HG03432 (cell line): ENCODE data around the gene TMEM178A.
"Not testable (repeated sequence)": the region's sequence is repeated elsewhere in the genome, so short reads cannot be mapped to it uniquely, and the experiment has no call there.

Experiments used
- ATAC-seq: cut with Tn5 transposase; IDR thresholded peaks from one replicate; pipeline ENCODE4 v1.9.1; 2021; ENCODE audit warnings: mild to moderate bottlenecking, moderate library complexity; ENCODE audit not compliant: unreplicated experiment

Gene TMEM178A

DNA sequence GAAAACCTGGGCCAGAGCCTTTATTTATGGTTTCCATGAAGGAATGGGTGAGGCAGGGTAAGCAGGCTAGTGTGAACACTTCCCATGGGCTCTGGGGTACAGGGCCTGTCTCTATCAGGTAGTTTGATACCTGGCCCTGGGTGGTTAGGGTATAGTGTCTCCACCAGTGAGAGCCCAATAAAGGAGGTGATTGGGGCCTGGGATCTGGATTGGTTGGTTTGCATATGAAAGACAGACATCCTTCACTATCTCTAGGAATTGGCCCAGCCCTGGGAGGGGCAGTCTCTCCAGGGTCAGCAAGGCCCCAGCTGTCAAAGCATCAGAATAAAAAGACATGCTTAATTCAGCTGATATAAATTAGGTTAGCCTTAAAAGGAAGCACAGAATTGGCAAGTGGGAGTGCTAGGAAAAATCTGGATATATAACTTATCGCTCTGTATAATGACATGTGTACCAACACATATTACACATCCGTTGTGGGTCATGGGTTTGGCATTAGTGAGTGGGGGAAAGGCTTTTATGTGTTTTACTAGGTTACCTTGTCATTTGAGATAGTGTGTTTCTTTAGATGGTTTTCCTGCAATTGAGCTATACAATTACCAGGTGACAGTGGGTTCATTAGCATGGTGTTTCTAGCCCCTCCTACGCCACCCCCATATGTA lies 18.5 kb upstream of the TMEM178A start:
- no peak for ATAC-seq

DNA sequence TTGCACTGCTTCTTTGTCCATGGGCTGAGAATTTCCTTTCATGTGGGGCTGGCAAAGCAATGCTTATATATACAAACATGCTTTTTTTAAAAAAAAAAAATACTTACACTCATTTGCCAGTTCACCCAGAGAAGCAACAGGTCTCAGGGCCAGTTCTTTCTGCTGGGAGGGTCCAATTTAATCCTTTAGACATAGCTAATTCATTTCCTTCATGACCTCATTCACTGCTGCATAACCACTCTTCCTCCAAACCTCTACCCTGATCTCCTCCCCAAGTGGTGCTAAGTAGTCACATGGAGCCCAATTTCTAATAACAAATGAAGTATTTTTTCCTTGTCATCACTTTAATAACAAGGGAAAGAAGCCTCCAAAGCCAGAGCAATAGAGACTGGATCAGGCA lies 17.1 kb upstream of the TMEM178A start:
- ATAC-seq, result no peak

DNA sequence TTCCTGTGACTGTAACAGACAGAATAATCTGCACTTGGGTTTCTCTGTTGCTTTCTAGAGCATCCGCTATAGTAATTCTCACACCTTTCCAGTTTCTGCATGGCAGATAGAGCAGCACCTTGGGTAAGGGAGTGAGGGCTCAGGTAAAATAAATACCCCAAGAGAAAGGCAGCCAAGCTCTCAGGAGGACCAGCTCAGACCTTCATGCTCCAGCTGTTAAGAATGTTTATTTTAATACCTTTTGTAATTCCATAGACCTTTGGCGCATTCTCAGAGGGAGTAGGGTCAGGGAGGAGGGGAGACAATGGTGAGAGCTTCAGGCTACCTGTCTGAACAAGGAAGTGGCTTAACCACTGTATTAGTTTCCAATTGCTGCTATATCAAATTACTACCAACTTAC lies 16.2 kb upstream of the TMEM178A start:
- no peak for ATAC-seq

DNA sequence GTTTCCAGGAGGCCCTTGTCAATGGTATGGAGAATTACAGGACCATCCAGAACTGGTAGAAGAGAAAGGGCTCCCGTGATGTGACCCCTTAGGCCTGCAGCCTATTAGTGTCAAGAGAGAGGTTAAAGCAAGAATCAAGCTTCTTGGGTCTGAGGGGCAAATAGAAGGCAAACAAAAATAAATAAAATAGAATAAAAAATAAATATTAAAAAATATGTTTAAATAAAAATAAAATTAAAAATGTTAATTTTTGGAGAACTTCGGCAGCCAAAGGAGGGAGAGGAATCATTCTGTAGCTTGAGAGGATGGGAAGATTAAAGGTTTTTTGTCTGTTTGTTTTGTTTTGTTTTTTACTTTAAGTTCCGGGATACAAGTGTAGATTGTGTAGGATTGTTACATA lies 15.2 kb upstream of the TMEM178A start:
- no peak for ATAC-seq

DNA sequence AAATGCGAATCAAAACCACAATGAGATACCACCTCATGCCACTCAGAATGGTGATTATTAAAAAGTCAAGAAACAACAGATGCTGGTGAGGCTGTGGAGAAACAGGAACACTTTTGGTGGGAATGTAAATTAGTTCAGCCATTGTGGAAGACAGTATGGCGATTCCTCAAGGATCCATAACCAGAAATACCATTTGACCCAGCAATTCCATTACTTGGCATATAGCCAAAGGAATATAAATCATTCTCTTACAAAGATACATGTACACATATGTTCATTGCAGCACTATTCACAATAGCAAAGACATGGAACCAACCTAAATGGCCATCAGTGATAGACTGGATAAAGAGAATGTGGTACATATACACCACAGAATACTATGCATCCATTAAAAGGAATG lies 9.5 kb upstream of the TMEM178A start:
- ATAC-seq, result not testable (repeated sequence)

DNA sequence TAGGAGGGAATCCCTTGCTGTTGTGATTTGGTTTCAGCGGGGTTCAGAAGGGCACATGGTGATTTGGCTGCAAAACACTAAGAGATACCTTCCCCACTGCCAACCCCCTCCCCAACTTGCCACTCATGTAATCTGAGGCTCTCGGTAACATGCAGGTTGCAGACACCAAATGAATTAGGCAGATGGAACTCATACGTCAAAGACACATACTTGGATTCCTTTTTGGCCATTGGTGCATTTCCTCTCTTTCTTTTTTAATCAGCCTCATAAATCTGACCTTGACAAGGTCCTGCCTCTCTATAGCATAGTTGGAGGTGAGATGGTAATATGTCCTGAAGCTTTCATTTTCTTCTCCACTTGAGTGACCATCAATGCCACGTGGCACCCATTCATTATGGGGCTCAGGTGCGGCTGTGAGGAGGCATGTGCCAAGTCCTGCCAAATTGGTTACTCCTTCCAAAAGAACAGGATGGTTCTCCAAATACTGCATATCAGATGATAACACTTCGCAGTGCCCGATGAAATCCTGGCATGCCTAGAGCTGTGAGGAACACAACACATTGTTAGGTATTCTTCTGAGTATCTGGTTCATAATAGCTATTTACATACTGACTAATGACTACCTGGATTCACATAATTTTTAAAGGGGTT lies 8.3 kb upstream of the TMEM178A start:
- no peak for ATAC-seq

DNA sequence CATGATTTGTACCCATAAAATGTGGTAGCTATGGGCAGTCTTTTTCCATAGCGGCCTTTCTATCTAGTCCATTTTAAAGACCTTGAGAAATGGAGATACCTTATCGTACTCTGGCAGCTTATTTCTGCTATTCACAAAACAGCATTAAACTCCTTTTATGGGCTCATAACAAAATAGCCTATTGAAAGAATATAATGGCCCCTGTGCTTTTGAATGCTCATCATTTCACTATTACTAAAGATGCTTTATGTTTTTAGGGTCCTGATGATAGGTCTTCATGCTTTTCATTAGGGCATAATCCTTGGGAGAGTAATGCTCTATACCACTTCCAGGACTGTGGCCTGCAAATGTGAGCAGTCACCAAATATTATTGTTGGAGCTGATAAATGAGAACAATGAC lies 7.3 kb upstream of the TMEM178A start:
- no peak for ATAC-seq

DNA sequence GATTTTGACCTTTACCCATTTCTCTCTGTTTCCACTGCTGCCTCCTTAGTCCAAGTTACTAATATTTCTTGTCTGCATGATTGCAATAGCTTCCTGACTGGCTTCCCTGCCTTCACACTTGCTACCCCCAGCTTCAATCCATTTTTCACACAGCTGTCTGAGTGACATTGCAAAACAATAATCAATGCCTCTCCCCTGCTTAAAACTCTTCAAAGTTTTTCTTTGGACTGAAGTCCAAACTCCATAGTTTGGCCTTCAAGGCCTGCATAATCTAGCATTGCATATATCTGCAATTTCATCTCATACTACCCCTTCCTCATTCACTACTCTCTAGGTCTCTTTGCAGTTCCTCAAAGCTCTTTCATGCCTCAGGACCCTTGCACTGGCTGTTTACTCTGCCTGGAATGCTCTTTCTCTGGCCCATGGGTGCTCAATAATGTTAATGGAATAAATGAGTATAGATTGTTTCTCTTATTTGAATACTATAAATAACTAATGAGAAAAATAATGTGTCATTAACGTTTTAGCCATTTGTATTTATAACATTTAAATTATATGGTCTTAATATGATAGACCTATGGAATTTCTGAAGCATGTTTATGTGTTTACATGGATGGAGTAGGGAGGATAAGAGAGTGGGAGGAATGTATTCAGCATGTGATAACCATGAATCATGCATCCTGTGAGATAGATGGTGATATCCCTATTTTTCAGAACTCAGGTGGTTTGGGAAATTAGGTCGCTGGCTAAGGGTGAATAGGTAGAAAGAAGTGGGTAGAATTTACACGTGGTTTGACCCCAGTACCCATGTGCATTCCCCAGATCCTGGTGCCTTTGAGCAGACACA lies 5.7 kb upstream of the TMEM178A start:
- ATAC-seq, result no peak

DNA sequence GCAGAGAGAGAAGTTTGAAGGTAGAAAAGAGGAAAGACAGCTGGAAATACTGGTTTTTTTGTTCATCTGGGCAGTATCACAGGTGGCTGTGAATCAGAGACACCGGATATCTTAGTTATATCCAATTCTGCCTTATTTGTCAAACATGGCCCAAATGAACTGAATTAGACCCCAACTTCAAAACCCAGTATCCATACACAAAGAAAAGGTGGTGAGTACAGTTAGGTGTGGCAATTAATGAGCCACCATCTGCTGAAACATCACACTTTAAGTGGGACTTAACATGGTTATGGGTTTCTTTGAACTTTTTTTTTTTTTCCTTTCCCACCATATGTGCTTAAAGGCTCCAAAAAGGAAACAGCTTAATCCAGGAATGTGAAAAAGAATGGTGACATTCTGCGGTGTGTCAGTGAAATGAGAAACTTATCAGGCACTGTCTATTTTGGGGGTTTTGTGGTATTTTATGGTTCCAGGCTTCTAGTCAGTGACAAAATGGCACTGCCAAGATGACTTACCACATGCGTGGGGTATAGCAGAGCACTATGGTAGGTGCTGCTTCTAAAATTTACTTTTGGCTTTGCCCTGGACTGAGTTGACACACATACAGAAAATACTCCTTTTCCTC lies 5.0 kb upstream of the TMEM178A start:
- ATAC-seq, result no peak

DNA sequence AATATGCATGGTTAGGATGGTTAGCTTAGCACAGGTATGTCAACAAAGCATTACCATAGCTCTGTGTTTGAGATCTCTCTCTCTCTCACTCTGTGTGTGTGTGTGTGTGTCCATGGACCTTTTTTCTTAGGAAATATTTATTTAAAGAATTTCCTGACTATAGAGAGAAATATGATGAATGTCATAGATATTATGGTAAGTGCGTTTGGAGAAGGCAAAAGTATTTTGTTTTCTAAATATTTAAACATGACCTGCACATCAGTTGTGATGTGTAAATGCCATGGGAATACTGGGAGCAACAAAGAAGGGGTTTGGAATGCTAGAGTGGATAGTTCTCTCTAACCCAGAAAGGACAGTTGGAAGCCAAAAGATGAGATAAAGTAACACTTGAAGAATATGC lies 3.9 kb upstream of the TMEM178A start:
- no peak for ATAC-seq

DNA sequence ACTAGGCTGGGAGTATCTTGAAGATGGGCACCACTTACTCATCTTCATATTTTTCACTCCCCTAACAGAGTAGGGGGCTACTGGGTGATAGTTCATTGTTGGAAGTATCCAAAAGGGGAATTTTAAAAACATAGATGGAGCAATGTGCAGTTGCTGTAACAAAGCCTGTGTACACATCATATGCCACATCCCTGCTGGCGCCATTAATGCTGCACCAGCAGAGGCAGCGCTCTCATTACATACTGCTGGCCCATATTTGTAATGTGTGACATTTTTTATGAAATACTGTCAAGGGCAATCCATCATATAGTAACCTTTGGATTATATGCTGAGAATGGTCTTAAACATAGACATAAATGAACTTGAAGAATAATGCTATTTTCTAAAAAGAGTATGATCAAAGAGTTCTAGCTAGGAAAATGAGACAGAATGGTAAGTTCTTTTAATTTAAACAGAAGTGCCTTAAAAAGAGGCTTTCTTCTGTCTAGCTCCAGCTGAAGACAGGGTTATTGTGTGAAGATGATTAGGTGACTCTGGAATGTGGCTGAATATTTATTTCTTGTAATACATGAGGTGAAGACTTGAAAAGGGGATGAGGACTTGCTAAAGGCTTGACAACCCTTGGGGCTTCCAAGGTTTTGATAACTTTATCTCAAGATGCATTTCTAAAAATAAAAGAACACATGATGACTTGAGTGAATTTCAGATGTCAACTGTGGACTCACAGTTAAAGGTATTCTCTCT lies 2.4 kb upstream of the TMEM178A start:
- ATAC-seq, result no peak

DNA sequence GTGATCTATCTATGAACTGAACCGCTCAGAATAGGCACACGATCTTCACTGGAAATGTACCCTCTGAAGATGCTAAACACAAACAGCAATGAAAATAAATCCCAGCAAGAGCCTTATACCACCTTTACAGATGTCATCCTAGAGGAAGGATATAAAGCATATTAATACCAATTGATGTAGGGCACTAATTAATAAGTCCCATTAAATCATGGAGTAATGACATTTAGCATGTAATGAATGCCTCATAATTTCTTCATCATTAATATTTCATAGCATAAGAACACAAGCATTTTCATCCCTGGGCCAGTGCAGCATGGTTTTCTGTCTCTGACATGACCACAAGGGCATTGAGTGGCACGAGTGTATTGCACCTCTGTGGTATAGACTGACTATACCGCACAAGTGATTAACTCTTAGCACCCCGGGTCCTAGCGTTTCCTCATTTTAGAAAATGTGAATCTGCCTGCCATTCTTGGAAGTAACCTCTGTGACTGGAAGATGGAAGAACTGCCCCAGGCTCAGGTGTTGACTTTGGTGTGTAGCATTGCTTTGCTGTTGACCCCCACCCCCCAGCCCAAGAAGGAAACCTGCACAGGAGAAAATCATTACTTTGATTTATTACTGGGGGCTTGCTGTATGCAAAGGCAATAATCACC lies 1.4 kb upstream of the TMEM178A start:
- no peak for ATAC-seq

DNA sequence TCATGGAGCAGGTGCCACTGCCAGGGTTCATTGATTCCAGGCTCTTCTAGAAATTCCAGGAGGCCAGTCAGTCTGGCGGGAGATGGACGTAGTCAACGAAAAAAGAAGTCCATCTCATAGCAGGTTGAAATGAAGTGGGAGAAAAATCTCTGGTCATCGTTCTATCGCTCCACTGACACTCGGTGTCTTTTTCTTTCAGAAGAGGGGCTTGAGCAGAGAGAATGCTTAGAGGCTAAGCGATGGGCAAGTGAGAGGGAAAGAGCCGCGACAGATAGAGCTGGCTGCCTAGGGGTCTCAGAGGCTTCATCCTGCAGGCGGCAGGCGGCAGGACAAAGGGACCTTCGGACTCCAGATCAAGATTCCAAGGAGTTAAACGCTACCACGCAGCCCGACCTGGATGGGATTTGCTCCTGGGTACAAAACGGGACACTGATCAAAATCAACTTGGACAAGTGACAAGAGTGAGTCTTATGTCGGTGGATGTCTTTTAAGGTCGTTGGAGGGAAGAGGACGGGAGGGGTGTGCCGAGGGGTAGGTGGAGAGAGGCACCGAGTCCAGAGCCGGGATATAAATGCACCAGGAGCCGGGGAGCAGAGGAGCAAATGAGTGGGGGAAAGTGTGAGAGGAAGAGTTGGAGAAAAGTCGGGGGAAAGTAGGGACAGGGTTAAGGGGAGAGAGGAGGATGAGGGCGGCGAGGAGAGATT lies 677 bp upstream of the TMEM178A start:
- ATAC-seq, result no peak

DNA sequence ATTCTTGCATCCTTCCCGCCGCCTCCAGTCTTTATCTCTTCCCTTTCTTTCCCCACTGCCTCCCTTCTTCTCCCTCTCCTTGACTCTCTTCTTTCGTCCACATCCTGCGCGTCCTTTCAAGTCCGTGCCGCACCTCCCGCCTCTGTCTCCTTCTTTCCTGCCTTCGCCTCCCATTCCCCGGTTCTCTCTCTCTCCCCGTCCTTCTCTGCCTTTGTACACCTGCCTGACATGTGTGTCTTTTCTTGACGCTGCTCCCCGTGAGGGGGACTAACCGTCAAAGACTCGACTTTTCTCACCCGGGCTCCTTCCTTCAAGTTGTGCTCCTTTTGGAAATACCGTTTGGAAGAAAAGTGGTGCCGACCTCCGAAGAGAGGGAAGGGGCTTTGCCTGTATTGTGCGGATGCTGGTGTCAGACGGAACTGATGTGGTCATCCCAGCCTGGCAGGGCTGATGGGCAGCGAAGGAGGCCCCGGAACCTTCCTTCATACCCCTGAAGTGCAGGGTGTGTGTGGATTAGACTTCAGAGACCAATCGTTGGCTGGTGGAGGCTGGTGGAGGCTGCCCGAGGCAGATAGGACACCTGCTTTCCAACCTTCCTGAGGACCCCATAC lies 879 bp downstream of the TMEM178A start:
- peak; percentile 14 for ATAC-seq

DNA sequence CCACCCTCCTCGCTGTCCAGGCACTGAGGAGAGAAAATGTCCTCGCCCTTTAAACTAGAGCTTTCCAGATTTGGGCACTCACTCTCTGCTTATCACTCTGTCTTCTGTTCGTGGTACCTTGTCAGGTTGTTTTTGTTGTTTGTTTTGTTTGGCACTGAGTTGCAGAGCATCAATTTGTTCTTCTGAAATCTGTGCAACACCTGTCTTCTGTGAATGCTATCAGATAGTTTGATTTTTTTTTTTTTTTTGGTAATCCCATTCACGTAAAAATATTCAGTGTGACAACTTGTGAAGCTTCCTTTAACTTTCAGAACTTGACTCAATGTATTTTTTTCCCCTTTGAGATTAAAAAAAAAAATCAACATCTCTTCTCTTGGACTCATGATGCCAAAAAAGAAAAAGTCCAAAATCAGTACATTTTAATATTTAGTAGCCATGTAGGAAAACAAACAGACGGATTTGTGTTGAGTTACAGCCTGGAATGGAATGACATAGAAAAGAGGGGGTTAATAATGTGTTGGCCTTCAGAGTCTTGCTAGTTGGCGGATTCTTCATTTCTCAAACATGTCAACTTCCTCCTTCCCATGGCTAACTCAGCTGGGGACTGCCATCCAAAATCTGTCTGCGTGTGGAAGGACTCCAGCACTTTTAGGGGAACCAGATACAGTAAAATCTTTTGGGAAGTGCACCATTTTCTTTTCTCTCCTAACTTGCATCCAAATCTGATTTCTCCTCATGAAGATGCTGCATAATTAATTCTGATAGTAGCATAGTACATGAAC lies 1.6 kb downstream of the TMEM178A start:
- ATAC-seq, result no peak

DNA sequence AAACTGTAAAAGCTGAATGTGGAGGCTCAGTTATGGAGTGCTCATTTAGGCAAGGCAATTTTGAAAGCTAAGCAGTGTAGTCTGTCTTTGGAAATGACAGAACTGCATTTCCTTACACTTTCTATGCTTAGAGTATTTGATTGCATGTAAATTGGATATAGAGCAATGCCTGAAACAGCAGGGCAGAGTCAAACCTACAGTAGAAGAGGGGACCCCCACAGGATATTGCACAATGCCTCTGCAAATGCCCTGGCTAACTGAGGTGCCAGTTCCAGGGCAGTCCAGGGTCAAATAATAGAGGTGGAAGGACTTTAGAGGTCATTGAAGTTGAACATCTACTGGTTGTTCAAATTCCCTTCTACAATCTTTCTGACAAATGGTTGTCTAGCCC lies 2.2 kb downstream of the TMEM178A start:
- ATAC-seq, result no peak

DNA sequence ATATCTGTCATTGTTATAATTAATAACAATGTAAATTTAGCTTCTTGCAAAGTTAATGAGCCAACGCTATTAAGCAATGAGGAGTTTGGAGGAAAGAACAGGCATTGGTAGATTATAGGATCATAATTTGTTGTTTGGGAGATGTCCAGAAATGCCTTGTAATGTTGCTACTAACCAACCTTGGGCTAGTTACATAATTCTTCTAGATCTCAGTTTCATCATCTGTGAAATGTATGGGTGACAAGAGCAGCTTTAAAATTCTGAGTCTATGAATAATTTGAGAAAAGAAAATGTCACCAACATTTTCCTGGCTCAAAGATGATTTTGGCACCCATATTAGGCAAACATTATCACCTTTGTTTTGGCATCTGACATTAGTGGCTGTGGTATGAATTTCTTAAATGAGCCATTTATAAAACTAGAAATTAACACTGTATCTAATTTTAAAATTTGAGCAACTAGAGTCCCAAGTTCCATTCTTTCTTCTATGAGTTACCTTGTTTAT lies 2.9 kb downstream of the TMEM178A start:
- ATAC-seq, result no peak

DNA sequence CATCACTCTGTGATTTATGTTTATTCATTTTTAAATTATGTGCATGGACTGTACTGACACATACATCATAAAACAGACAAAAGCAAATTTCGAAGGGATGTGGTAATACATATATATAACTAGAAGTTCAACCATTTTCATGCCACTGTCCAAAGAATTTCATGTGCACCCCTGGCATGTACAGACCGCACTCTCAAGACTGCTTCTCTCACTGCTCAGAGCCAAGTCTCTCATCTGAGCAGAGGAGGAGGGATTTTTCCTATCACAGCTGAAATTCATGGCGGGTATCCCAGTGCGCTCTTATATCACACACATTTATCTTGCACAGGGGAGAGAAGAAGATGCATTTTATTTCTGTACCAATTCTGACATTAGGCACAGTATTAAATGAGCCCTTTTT lies 5.9 kb downstream of the TMEM178A start:
- ATAC-seq, result no peak
